ENCODE data around the gene NDUFAF2.

- TF ChIP-seq CTCF (IDR thresholded peaks at IDR 0.05), result no peak
- no peak for TF ChIP-seq POLR2A (IDR thresholded peaks at IDR 0.05)
Measured at GRCh38 chr5:61115968-61116367, 171.0 kb downstream of the NDUFAF2 start.

All from thyroid gland (tissue), 4 donors.